NCI-H2196 (cell line): Measurements from ENCODE around the gene KLHL20.

Experiments
- DNase-seq: peaks from one replicate; lab custom pipeline; 2025; ENCODE audit not compliant: unreplicated experiment; lab: John Stamatoyannopoulos, UW

The KLHL20 gene

GRCh38 chr1:173832748-173833147 lies 118.0 kb downstream of the KLHL20 start:
- no peak for DNase-seq
